ENCODE results near the gene CDK6.
A peak's percentile ranks its signal among the peaks of the same experiment; 100 is the strongest.

The CDK6 gene

GRCh38 chr7:92773808-92774207 lies 62.6 kb downstream of the CDK6 start:
- TF ChIP-seq, protein P1, sequence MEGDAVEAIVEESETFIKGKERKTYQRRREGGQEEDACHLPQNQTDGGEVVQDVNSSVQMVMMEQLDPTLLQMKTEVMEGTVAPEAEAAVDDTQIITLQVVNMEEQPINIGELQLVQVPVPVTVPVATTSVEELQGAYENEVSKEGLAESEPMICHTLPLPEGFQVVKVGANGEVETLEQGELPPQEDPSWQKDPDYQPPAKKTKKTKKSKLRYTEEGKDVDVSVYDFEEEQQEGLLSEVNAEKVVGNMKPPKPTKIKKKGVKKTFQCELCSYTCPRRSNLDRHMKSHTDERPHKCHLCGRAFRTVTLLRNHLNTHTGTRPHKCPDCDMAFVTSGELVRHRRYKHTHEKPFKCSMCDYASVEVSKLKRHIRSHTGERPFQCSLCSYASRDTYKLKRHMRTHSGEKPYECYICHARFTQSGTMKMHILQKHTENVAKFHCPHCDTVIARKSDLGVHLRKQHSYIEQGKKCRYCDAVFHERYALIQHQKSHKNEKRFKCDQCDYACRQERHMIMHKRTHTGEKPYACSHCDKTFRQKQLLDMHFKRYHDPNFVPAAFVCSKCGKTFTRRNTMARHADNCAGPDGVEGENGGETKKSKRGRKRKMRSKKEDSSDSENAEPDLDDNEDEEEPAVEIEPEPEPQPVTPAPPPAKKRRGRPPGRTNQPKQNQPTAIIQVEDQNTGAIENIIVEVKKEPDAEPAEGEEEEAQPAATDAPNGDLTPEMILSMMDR (IDR thresholded peaks at IDR 0.05; ENCODE audit: low read depth, low read length, missing control alignments), result no peak
- no peak for DNase-seq (ENCODE audit: low read depth)
- H3K4me3 ChIP-seq (ENCODE audit: low read depth, low read length), result no peak overlapping the region

DNA sequence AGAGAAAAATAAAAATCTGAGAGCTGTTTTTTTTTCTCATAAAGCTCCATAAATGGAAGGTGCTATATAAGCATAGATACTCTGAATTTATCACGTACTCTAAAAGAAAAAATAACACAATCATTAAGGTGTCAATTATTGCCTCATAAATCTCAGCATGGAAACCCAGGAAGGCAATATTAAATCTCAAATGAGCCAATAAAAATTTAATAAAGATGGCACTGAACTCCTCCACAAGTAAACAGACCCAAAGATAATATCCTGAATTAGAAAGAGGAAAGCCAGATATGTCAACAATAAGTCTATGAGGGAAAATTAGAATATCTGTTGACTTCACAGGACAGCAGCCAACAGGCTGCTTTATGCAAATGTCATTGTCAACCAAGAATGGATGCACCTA lies 66.5 kb downstream of the CDK6 start:
- TF ChIP-seq, protein P1 (IDR thresholded peaks at IDR 0.05; ENCODE audit: low read depth, low read length, missing control alignments), result no peak
- H3K4me3 ChIP-seq (ENCODE audit: low read depth, low read length), result no peak overlapping the region
- DNase-seq (ENCODE audit: low read depth), result no peak

- H3K4me3 ChIP-seq (ENCODE audit: low read depth, low read length), result no peak overlapping the region
- no peak for DNase-seq (ENCODE audit: low read depth)
- TF ChIP-seq, protein P1 (IDR thresholded peaks at IDR 0.05; ENCODE audit: low read depth, low read length, missing control alignments), result no peak
These were observed 67.0 kb downstream of the CDK6 start for GRCh38 chr7:92769394-92769699.

DNA sequence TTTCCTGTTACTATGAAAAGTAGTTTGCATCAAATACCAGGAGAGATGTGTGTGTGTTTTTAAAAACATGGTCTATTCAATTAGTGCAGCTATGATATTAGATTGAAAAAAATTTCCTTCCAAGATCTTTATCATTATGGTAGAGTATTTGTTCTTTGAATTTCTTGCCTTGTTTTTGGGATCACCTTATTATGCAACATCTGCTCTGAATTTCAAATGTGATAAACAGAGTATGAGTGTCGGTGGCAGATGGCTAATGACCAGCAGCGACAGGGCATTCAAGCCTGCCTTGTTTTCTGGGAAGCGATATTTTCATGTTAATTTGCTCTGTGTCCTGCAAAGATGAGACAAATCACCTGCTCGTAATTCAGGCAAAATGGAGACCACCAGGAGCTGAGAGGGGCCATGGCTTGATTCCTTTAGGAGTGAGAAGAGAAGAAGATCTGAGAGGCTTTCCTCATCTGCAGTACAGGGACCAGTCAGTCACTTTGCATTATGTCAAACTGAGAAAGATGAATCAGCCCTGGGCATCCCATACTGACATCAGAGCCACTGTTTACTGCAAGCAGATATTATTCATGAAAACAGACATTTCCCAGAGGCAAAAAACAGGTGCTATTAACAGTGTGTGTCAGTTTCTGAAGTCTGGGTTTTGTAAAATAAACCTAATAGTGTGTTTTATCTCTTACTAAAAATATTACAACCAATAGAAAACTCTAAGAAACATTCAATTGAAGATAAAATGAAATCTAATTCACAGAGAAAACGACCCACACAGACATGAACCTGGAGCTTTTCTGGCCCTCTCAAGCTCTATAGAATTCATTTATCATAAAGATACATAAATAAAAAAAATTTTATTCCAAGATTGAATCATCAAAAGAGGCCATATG lies 67.6 kb downstream of the CDK6 start:
- TF ChIP-seq, protein P1 (IDR thresholded peaks at IDR 0.05; ENCODE audit: low read depth, low read length, missing control alignments), result no peak
- peak; percentile 44 for DNase-seq (ENCODE audit: low read depth)
- H3K4me3 ChIP-seq (ENCODE audit: low read depth, low read length), result no peak overlapping the region

DNA sequence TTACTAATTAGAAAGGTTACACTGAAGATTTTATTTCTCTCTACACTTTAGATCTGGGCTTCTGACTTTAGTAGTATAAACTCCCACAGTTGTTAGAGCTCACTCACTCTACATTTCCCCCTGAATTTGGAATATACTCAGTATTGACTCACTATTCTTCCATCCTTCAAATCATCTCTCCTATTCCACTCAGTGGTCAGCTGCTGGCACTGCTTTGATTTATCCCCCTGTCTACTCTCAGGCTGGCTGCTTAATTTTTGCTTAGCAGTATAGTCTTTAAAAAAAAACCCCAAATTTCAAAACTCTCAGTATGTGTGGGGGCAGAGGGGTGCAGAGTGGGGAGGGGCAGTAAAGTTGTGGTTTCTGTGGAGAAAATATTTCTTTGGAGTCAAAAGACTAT lies 68.9 kb downstream of the CDK6 start:
- no peak overlapping the region for H3K4me3 ChIP-seq (ENCODE audit: low read depth, low read length)
- TF ChIP-seq, protein P1 (IDR thresholded peaks at IDR 0.05; ENCODE audit: low read depth, low read length, missing control alignments), result no peak
- DNase-seq (ENCODE audit: low read depth), result no peak

DNA sequence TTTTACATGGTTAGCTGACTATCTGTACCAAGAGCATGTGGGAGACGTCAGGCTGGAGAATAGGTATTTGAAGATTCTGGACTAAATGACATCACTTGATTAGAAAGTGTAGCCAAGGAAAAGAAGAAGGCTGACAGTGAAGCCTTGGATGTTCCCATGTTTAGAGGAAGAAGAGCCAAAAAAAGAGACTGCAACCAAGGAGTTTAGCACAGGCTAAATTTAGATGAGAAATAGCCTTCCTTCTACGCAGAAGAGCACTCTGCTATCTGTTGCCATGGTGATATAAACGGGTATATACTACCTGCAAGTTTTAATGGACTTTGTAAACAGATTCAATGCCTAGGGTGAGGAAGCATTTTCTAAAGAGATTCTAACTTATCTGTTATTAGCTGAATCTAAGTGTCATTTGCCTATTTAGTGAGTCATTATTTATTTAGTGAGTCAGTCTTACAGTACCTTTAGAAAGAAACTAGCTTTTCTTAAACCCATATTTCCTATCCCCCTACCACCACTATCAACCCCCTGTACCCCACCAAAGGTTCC lies 69.8 kb downstream of the CDK6 start:
- no peak for DNase-seq (ENCODE audit: low read depth)
- TF ChIP-seq, protein P1 (IDR thresholded peaks at IDR 0.05; ENCODE audit: low read depth, low read length, missing control alignments), result no peak
- H3K4me3 ChIP-seq (ENCODE audit: low read depth, low read length), result no peak overlapping the region

GRCh38 chr7:92765725-92766124 lies 70.6 kb downstream of the CDK6 start:
- TF ChIP-seq, protein P1 (IDR thresholded peaks at IDR 0.05; ENCODE audit: low read depth, low read length, missing control alignments), result no peak
- DNase-seq (ENCODE audit: low read depth), result no peak
- H3K4me3 ChIP-seq (ENCODE audit: low read depth, low read length), result no peak overlapping the region
